Mesodermal cell (in vitro differentiated cells): ENCODE results near the gene SAMD3.
"Not testable (repeated sequence)": the region's sequence is repeated elsewhere in the genome, so short reads cannot be mapped to it uniquely, and the experiment has no call there.

Experiments used
- H3K27ac ChIP-seq: 2 replicates; pipeline ENCODE4 v1.7.0; 2013; ENCODE audit warnings: mild to moderate bottlenecking, low read depth, low read length, moderate library complexity; ENCODE audit not compliant: severe bottlenecking
- H3K36me3 ChIP-seq: 2 replicates; pipeline ENCODE4 v1.7.1; 2013; ENCODE audit warnings: mild to moderate bottlenecking, low read length, moderate library complexity; ENCODE audit not compliant: control insufficient read depth, insufficient read depth
- H3K4me1 ChIP-seq: one replicate; pipeline ENCODE4 v1.7.1; 2013; ENCODE audit warnings: mild to moderate bottlenecking, low read length; ENCODE audit not compliant: insufficient read depth, control insufficient read depth, poor library complexity, severe bottlenecking
- H3K4me3 ChIP-seq: 2 replicates; pipeline ENCODE4 v1.7.0; 2013; ENCODE audit warnings: low read length, control low read depth, mild to moderate bottlenecking; ENCODE audit not compliant: insufficient read depth, poor library complexity, severe bottlenecking; ENCODE audit errors: extremely low read depth
- H3K9me3 ChIP-seq: 2 replicates; pipeline ENCODE4 v1.7.1; 2013; ENCODE audit warnings: mild to moderate bottlenecking, low read length, moderate library complexity; ENCODE audit not compliant: control insufficient read depth
- WGBS, 2 experiments: methylation state at CpG; one replicate each; pipeline ENCODE4 v1.1.5; 2013; ENCODE audit warnings: missing lambda C conversion rate in 2 of 2; ENCODE audit not compliant: insufficient coverage in 2 of 2; 5-methylcytosine and 5-hydroxymethylcytosine counted together

The SAMD3 gene

GRCh38 chr6:130194434-130194833 lies 28.3 kb downstream of the SAMD3 start:
- not testable (repeated sequence) for H3K4me3 ChIP-seq, H3K4me1 ChIP-seq, H3K27ac ChIP-seq, H3K36me3 ChIP-seq, H3K9me3 ChIP-seq
- 82 to 93% methylated on average over 3 to 4 of the region's 4 CpGs for WGBS, 2 experiments

DNA sequence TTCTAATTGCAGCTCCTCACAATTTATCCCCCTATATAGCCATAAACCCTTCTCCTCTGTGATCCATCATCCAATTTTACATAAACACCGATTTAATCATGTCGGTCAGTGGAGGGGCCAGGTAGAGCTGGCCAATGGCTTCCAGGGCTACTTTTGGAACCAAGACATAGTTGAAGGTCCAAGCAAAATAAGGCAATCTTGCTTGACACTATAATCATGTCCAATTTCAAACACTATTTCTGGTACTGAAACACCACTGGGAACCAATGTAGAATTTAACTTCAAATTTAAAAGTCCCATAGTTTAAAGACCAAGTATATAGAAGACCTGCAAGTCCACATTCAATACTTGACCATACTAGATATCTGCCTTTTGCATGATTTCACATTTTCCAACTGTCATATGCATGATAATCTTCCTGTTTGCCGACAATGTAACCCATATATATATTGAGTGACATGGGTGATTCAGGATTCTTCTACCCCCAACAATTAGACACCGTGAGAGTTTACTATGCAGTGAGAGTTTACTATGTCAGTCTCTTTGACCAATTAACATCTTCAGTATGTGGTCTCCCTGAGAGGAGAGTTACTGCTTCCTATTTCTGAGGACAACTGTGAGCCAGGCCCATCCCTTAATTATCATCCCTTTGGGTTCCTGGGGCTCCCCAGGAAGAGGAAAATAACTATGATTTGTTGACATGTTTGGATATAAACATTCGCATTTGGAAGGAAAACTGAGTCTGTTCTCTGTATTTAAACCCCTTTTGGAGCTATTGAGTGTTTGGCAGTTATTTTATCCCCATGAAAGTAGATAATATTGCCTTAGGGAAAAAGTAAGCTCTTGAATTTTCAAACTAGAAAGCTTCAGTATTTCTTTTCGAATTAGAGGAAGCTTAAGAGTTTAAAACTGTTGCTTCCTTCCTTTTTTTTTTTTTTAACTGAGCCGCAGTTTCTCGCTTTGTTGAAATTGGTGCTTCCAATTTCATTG lies 31.8 kb downstream of the SAMD3 start:
- 100% methylated on average over 3 of the region's 8 CpGs; no CpG with 5 or more reads in 1 of the 2 experiments for WGBS, 2 experiments
- Histone ChIP-seq H3K9me3 (no peaks in the 10 kb centered on the region), H3K27ac (no peak overlapping the region), H3K4me3 (no peak overlapping the region), H3K4me1 (no peaks in the 10 kb centered on the region), H3K36me3 (no peaks in the 10 kb centered on the region)

GRCh38 chr6:130189531-130190397 lies 33.0 kb downstream of the SAMD3 start:
- Histone ChIP-seq H3K9me3 (no peaks in the 10 kb centered on the region), H3K36me3 (no peaks in the 10 kb centered on the region), H3K4me3 (no peak overlapping the region), H3K4me1 (no peaks in the 10 kb centered on the region), H3K27ac (no peak overlapping the region)
- 83 to 96% methylated on average over 4 to 7 of the region's 8 CpGs for WGBS, 2 experiments

DNA sequence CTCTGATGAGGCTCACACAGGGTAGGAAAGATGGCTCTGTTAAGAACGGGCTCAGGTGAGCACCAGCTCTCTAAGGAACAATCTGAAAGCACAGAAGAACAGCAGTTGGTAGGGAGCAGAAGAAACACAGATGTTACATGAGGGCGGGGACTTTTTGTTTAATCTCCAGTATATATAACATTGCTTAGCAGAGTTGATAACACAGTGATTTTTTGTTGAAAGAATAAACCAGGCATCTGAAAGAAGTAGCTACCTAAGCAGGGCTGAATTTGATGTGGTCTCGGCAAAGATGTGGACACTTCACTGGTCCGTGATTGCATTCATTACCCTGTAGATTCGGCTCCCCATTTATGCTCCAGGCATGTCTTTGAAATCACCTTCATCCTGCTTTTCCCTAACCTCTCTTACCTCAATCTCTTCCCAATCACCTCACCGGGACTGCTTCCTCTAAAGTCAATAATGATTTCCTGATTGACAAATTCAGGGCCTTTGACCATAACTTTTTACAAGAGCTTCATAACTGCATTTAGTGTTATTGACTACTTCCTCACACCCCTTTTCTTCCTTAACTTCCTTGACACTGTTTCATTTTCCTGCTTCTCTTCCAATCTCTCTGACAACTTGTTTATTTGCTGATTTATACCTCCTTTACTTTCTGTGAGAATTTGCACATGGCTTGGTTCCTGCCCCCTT lies 34.4 kb downstream of the SAMD3 start:
- no peaks in the 10 kb centered on the region for H3K9me3 ChIP-seq
- no peaks in the 10 kb centered on the region for H3K4me1 ChIP-seq
- H3K27ac ChIP-seq = no peak overlapping the region
- no peaks in the 10 kb centered on the region for H3K36me3 ChIP-seq
- no peak overlapping the region for H3K4me3 ChIP-seq
- 96% methylated on average over 4 of the region's 6 CpGs for WGBS, 2 experiments

DNA sequence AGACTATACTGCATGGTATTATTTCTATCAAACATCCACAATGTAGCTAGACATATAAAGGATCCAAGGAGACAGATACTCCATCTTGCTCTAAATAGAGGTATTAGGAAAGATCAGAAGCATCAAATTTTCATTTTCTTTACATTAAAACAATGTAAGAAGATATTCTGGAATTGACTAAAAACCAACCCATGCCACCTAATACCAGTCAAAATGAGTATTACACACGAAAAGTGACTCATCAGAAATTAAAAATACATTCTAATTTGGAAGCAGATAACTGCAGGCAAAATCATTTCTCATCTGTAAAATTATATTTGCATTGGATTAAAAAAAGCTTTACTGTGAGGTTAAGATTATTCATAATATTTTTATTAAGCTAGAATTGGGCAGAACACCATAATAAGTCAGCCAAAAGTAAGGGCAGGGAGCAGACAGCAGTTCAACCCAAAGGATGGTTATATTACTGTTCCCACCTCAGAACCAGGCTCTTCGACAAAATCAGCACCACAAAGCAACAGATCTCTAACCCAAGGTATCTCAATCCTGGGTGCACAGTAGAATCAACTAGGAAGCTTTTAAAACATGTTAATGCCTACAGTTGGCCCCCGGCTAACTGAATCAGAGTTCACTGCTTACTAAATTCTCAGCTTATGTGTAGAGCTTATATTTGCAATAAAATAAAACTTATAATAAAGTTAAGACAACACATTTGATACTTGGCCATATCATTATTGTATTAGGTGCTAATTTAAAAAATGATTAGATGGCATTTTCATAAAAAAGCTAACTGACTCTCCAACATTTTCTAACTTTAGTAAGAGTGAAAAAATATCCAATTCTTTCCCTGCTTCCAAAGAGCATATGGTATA lies 35.2 kb downstream of the SAMD3 start:
- H3K9me3 ChIP-seq = no peaks in the 10 kb centered on the region
- H3K4me1 ChIP-seq = no peaks in the 10 kb centered on the region
- WGBS, 2 experiments = 78 to 92% methylated on average over 1 to 2 of the region's 3 CpGs
- H3K27ac ChIP-seq = no peak overlapping the region
- H3K4me3 ChIP-seq = no peak overlapping the region
- no peaks in the 10 kb centered on the region for H3K36me3 ChIP-seq

DNA sequence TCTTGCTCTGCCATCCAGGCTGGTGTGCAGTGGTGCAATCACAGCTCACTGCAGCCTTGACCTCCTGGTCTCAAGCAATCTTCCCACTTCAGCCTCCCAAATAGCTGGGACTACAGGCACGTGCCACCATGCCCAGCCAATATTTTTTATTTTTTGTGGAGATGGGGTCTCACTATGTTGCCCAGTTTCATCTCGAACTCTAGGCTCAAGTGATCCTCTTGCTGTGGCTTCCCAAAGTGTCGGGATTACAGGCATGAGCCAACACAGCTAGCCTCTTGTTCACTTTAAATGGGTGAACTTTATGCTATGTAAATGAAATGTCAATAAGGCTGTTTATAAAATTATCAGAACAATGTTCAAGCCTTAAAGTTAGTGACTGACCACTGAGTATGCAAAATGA lies 37.1 kb downstream of the SAMD3 start:
- WGBS, 2 experiments = 80 to 86% methylated on average over 1 to 3 of the region's 3 CpGs
- Histone ChIP-seq H3K4me1 (no peaks in the 10 kb centered on the region), H3K36me3 (no peaks in the 10 kb centered on the region), H3K4me3 (no peak overlapping the region), H3K27ac (no peak overlapping the region), H3K9me3 (no peaks in the 10 kb centered on the region)

DNA sequence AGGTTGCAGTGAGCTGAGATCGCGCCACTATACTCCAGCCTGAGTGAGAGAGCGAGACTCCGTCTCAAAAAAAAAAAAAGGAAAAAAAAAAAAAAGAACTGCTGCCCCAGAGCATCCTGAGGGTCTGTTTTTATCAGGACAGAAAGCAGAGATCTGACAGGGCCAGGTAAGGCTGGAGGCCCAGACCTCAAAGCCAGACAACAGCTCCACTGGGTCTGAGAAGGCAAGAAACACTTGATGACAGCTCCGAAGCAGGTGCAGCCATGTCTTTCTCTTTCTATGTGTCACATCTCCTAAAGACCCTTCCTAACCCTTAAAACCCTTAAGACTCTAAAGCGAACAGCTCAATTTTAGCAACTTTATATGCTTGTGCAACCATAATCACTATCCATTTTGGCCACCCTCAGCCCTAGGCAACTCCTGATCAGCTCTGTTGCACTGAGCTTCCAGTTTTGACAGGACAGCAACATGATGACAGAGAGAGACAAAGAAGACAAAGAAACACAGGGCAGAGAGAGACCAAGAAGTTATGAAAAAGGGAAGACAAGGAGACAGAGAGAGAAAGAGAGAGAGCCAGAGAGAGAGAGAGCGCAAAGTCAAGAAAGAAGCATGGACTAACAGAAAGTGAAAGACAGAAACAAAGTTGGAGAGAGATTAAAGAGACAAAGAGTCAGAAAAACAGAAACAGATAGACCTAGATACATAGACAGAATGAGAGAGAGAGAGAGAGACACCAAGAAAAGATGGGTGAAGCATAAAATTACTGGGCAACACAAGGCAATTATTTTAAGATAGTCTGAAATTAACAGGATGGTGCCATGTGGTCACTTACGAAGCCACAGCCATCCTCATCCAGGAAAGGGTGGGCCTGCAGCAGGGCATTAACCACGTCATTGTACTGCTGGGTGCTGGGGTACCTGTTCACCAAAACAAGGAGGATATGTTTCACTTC lies 39.2 kb downstream of the SAMD3 start:
- WGBS, 2 experiments = 93 to 94% methylated on average over 6 to 9 of the region's 9 CpGs
- H3K4me1 ChIP-seq = no peaks in the 10 kb centered on the region
- no peaks in the 10 kb centered on the region for H3K9me3 ChIP-seq
- H3K36me3 ChIP-seq = no peaks in the 10 kb centered on the region
- peak overlapping the region; percentile 57 for H3K27ac ChIP-seq
- no peak overlapping the region for H3K4me3 ChIP-seq

GRCh38 chr6:130182466-130182865 lies 40.3 kb downstream of the SAMD3 start:
- no peaks in the 10 kb centered on the region for H3K4me1 ChIP-seq
- no peaks in the 10 kb centered on the region for H3K36me3 ChIP-seq
- no peaks in the 10 kb centered on the region for H3K9me3 ChIP-seq
- H3K27ac ChIP-seq = no peak overlapping the region
- no peak overlapping the region for H3K4me3 ChIP-seq

DNA sequence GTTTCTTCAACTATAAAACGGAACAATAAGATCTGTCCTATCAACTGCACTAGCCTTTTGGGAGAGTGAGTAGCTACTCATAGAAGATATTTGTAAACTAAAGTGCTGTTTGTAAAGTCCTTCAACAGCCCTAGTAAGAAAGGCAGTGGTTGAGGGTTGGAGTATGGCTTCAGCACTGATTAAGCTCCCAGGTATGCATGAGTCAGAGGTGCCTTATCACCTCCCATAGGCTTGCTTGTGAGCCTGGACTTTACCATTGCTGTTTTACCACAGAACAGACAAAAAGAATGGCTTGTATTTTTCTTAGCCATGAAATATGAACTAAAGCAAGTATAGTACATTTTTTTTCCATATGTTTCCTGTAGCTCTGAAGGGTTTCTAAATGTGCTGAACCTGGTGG lies 44.1 kb downstream of the SAMD3 start:
- Histone ChIP-seq H3K4me3 (no peak overlapping the region), H3K36me3 (no peaks in the 10 kb centered on the region), H3K4me1 (no peaks in the 10 kb centered on the region), H3K27ac (peak overlapping the region; percentile 87), H3K9me3 (no peaks in the 10 kb centered on the region)
- no CpG with 5 or more reads among the region's 1 CpG for WGBS, 2 experiments
